HG03196 (cell line): Measurements from ENCODE around the gene TCEANC.
"Not testable (repeated sequence)": the region's sequence is repeated elsewhere in the genome, so short reads cannot be mapped to it uniquely, and the experiment has no call there.

Experiments
- ATAC-seq: cut with Tn5 transposase; IDR thresholded peaks from one replicate; pipeline ENCODE4 v1.9.1; 2021; ENCODE audit not compliant: unreplicated experiment

The TCEANC gene

DNA sequence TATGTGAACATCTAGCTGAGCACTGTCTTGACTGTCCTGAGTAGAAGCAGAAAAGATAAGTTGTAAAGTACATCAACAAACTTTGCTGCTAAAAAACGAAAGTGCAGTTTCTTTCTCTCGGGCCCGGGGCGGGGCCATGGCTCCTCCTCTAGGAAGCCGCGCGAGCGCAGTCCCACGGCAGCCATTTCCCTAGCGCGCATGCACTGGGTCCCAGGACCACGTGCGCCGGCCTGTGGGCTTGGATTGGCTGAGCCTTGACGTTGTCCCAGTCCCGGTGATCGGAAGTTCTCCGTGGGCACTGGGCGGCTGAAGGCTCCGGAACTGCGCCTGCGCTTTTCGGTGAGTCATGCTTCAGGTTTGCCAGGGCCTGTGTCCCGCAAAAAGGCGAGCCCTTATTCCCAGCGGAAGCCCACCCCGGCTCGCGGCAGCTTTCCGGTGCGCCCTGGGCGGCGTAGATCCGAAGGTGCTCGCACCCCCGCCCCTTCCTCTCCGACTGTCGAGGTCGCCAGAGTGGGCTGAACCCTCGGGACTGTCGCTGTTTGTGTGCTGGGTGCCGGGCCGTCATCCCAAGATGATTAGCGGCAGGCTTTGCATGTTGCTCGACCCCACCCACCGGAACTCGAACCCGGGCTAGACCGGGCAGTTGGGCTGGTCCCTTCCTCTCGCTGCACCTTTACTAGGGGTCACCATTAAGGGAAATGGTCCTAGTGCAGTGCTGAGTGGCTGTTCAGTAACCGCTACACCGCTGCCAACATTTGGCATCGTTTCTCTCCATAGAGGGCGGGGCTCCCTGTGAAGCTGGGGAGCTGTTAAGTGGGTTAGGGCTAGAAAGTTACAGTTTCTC lies at the start of gene TCEANC:
TSS of gene TCEANC (plus strand) at position 292 of the 844 bp plus-strand sequence. CDS start 9,368 bp downstream, outside the sequence.
- ATAC-seq, result peak; percentile 94

- ATAC-seq, result no peak
Observed at GRCh38 chrX:13605611-13606010, 47.3 kb upstream of the TCEANC start.

DNA sequence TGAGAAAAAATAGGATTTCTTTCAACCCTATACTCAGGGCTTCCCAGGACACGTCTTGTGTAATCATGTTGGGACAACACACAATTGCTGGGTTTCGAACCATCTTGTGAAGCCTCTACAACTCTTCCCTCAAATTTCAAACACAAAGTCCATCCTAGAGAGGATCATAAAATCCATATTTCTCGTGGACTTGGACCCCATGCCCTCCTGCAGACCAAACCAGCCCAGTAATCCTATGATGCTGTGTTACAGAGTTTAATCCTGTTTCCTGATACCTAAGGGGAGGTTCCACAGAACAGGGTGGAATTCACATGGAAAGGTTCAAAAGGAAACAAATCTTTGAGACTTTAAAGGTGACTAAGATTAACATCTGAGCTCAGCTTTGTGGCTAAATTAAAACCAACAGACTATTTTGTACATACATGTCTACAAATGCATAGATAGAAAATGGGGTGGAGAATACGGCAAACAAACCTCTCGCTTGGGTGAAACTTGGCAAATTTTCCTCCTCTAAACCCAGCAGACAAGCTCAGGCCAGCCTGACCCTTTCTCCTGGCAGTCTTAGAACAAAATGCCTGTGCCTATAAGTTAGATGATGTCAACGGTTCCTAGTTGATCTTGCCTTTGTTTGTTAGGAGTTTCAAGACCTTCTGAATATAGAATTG lies 45.5 kb upstream of the TCEANC start:
- no peak for ATAC-seq

GRCh38 chrX:13607996-13608365 lies 45.0 kb upstream of the TCEANC start:
- ATAC-seq, result no peak

DNA sequence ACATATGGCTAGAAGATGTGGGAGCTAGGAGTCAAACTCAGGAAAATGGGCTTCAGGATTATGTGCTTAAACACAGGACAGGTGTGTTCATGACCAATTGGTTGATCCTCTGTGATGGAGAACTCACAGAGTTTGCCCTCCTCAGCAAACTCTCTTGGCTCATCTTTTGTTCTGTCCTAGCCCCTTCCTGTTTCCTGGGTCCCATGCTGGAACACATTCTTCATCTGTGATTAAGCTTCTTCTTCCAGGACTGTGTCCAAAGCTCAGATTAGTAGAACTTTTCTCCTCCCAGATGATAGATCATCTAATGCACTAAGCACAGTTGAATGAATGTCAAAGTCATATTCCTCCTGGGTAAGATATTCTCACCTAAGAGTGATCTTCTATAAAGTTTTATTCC lies 38.8 kb upstream of the TCEANC start:
- no peak for ATAC-seq

GRCh38 chrX:13620207-13620606 lies 32.7 kb upstream of the TCEANC start:
- no peak for ATAC-seq

- ATAC-seq, result no peak
Observed at GRCh38 chrX:13622401-13622964, 30.5 kb upstream of the TCEANC start.

- ATAC-seq, result no peak
Observed at GRCh38 chrX:13627306-13627705, 25.6 kb upstream of the TCEANC start.

GRCh38 chrX:13637224-13637623 lies 15.7 kb upstream of the TCEANC start:
- ATAC-seq, result not testable (repeated sequence)

DNA sequence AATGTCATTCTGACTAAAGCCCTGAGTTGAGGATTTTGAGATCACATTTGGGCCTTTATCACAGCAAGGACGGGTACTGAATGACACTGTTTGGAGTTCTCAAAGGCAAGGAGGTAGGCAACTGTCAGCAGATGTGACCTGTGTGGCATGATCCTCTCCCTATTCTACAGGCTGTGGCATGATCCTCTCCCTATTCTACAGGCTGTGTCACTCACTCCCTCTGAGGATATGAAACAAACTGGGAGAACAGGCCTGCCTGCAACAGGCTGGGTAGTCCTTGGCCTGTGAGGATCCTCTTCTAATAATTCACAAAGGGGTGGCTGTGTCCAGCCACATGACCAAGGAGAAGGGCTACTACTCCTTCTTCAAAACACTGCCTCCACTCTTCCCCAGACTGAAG lies 14.9 kb upstream of the TCEANC start:
- no peak for ATAC-seq

GRCh38 chrX:13638826-13639225 lies 14.1 kb upstream of the TCEANC start:
- no peak for ATAC-seq

DNA sequence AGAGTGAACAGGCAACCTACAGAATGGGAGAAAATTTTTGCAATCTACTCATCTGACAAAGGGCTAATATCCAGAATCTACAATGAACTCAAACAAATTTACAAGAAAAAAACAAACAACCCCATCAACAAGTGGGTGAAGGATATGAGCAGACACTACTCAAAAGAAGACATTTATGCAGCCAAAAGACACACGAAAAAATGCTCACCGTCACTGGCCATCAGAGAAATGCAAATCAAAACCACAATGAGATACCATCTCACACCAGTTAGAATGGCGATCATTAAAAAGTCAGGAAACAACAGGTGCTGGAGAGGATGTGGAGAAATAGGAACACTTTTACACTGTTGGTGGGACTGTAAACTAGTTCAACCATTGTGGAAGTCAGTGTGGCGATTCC lies 11.3 kb upstream of the TCEANC start:
- not testable (repeated sequence) for ATAC-seq

DNA sequence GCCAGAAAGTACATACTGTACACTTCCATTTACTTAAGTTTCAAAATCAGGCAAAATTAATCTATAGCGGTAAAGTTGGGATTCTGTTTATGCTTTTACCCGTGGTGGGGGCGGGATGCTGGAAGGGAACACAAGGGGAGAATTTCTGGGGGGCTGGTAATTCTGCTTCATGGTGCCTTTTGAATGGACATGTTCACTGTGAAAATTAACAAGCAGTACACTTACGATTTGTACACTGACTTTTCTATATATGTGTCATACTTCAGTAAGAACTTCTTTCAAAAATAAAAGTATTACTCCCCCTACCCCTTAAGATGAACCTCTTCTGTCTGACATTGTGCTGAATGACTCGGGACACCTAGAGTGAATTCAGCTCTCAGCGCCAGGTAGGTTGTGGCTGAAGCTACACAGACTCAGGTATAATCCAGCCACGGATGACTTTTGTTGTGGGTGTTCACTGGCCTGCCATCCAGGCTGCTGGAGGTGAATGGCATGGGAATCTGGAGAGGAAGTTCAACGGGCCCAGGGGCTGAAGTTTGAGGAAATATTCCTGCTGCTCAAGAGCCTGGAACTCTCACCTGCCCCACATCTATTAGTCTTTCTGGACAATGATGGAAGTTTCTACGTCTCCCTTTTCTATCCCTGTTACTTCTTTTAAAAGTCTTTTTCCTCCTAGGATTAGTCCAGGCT lies 7.3 kb upstream of the TCEANC start:
- no peak for ATAC-seq

DNA sequence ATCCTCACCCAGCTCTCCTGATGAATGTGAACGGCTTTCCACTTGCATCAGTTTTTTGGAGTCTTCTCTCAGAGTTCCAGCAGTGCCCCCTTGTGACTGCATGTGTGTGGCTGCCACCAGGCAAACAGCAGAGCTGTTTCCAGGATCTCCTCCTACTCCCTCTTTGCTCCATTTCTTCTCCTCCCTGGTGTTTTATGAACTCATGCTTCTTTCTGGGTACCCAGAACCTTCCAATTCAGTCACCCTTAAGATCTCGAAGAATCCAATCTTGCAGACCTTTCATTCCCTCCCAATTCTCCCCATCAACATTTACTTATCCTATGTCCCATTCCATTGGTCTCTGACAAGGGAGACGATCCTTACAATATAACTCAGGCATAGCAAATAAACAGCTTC lies 6.8 kb upstream of the TCEANC start:
- ATAC-seq, result no peak

GRCh38 chrX:13647709-13648212 lies 5.2 kb upstream of the TCEANC start:
- no peak for ATAC-seq

DNA sequence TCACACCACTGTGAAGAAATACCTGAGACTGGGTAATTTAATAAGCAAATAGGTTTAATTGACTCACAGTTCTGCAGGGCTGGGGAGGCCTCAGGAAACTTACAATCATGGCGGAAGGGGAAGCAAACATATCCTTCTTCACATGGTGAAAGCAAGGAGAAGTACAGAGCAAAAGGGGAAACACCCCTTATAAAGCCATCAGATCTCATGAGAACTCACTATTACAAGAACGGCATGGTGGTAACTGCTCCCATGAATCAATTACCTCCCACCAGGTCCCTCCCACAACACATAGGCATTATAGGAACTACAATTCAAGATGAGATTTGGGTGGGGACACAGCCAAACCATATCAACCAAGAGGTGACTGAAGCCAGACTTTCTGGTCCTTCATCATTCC lies 4.6 kb upstream of the TCEANC start:
- not testable (repeated sequence) for ATAC-seq

GRCh38 chrX:13649838-13650237 lies 3.1 kb upstream of the TCEANC start:
- ATAC-seq, result no peak

GRCh38 chrX:13650318-13650717 lies 2.6 kb upstream of the TCEANC start:
- ATAC-seq, result no peak

DNA sequence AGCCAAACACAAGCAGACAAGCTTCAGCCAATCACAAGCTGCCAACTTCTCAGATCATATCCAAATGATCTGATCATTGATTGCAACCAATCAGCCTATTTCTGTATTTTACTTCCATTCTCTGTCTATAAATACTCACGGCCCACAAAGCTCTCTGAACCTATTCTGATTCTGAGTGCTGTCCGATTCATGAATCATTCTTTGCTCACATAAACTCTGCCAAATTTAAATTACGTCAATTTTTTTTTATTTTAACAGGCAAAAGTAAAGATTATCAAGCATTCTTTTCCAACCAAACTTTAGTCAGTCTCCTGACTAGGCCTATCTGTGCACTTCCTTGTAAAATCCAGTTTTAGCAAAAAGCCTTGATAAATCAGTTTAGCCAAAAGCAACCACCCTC lies 1.8 kb upstream of the TCEANC start:
- no peak for ATAC-seq

- no peak for ATAC-seq
Observed at GRCh38 chrX:13652287-13652793, 601 bp upstream of the TCEANC start.

DNA sequence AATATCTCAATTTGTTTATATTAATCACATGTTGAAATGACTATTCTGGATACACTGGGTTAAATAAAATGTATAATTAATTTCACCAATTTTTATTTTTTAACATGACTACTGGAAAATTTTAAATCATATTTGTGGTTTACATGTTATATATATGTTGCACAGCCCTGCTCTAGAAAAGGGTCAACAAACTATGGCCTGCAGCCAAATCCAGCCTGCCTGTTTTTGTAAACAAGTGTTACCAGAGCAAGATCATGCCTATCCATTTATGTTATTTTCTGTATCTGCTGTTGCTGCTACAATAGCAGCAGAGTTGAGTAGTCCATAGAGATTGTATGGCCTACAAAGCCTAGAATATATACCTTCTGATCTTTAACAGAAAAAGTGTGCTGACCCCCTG lies 1.2 kb downstream of the TCEANC start:
- ATAC-seq, result no peak
